ENCODE results near the gene AATF.

The AATF gene

DNA sequence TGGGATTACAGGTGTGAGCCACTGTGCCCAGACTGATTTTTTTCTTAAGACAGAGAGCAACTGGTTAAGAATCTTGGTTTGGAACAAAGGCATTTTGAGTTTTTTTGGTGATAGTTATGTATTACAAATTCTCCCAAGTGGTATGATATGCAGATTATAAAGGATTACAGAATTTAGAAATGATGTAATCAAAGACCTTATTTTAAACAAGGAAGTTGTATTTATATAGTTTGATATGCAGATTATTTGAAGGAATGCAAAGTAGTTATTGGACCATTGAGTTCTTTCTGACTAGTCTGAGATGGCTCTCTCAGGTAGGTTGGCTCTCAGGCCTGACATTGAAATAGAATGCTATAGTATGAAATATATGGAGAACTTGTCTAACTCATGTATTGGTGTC lies 34.9 kb downstream of the AATF start:
- DNase-seq (ENCODE audit: low read depth), result no peak

DNA sequence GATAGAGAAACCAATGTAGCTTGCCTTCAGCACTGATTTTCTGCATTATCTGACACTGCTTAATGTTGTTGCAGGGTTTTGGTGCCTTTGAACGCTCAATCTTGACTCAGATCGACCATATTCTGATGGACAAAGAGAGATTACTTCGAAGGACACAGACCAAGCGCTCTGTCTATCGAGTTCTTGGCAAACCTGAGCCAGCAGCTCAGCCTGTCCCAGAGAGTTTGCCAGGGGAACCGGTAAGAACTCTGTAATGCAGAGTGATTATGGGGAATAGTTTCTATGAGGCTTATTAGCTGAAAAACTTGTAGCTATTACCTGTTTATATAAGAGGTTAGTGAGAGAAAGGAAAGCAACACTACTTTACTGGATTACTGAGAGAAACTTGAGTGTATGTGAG lies 40.4 kb downstream of the AATF start:
- DNase-seq (ENCODE audit: low read depth), result no peak

DNA sequence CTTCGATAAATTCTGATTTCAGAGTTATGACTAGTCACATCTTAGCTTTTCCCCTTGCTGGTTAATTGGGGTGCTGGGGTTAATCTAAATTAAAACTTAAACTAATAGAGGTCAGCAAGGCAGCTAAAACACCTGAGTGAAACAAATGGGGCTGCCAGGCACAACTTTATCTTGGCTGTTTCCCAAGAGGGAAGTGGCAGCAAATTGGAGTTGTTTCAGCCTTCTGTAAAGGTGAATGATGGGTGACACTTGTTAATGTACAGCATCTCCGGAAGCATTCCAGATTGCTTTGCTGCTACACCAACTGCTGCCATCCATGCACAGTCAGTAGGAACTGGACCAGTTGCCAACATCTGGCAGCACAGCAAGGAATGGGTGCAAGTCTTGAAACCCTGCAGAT lies 43.9 kb downstream of the AATF start:
- DNase-seq (ENCODE audit: low read depth), result no peak

DNA sequence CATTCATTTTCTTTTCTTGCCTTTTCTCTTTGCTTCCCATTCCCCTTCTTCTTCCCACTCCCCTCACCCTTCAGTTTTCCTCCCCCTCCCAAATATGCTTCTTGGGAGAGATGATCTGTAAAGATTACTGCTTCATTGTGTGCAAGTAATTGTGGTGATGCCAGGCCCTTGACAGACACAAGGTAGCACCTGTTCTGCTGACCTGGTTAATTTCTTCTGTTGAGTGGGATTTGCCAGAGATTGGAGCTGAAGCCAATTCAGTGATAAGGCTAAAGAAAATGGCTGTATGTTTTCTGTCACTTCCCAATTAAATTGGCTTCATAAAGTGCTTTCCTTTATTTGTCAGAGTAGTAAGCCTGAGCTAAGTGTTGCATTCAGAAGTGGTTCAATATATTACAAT lies 44.5 kb downstream of the AATF start:
- DNase-seq (ENCODE audit: low read depth), result no peak

DNA sequence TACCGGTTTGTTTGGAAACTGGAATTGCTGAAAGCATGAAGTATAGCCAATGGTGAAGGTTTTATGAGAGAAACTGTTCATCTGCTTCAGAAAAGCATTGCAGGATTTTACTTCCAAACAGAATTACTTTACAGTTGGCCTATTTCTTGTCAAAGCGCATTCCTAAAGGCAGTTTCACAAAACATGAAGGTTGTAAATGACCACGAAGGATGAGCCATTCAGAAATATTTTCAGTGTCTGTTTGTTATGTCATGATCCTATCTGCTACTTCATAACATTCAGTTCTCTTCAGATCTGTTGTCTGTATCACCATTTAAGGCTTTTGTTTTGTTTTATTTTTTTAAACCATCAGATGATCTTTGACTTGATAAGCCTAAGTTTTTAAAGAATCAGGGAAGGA lies 45.7 kb downstream of the AATF start:
- peak; percentile 15 for DNase-seq (ENCODE audit: low read depth)

DNA sequence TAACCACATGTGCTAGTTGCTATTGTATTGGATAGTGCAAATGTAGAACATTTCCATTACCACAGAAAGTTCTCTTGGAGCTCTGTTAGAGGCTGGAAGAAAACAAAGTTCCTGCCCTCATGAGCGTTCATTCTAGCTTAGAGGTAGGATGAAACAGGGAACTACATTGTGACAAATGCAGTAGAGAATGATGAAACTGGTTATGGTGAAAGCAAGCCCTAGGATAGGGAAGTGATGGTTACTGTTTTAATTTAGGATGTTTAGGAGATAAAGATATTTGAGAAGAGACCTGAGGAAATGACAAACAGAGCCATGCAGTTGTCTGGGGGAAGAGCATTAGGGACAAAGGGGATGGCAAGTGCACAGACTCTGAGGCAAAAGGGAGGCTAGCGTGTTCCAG lies 50.7 kb downstream of the AATF start:
- no peak for DNase-seq (ENCODE audit: low read depth)

DNA sequence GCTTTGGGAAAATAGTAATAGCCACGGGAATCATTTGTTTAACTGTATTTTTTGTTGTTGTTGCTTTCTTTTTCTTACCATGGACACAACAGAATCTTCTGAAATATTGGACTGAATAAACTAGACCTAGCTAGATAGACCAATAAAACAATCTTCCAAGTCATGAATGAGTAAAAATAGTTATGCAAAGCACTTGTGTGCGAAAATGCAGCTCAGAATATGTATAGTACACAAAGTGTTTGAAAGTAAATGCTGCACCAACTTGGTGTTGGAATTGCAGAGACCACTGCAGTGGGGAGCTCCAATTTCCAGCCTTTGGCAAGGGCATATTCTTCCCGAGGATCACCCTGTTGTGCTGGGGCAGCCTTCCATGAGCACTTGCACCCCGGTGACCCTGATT lies 68.0 kb downstream of the AATF start:
- DNase-seq (ENCODE audit: low read depth), result no peak

DNA sequence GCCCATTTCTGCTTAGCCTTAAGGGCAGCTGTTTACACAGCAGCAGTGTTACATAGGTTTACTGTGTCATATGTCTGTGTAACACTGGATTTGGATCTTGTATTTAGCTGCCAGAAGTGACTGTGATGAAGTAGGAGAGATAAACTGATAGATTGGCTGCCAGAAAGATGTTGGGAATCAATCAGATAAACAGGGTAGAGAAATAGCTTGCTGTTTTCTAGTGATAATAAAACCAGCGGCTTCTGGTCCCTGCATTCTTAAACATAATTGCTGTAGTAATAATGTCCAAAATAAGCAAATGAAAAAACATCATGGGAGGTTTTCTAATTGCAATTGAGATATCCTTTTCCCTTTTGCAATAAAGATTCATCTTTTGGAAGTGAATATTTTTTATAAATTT lies 68.7 kb downstream of the AATF start:
- no peak for DNase-seq (ENCODE audit: low read depth)

DNA sequence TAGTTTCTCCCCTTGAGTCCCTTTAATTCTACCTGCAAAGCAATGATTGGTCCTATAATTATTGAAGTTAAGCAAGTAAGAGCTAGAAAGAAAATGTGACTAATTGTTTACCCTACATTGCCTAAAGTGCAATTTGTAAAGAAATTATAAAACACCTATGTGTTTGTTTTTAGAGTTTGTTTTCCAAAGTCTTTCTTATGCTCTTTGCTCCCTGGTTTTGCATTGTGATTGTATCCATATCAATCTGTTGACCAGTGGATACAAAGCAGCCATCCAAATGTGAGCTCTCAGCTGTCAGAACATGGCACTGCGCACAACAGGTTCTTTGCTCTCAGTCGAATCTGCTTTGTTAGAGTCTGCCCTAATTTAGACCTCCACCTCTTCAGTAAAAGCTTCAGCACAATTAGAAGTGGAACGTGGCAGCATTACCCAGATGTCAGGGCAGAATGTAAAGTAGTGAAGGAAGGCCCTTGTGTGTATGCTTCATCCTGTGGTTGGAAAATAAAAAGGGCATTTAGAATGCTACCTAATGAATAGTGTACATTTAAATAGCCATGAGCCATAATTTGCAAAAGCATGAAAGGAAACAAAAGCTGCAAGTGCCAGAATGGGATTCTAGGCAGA lies 70.5 kb downstream of the AATF start:
- DNase-seq (ENCODE audit: low read depth), result no peak

DNA sequence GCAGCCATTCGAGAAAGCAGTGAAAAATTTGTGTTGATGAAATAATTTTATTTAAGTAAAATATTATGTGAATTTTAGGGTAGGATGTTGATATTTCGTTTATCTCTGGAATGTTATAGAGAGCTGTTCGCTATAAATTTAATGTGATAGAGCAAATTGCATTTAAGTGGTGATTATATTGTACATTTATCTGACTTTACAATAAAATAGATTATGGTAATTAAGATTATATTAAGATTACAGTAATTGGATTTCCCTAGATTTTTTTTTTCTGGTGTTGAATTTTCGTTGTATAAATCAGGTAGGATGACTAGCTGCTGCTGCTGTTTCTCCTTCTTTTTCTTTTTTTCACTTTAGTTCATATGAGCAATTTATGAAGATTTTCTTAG lies 71.0 kb downstream of the AATF start:
- no peak for DNase-seq (ENCODE audit: low read depth)

DNA sequence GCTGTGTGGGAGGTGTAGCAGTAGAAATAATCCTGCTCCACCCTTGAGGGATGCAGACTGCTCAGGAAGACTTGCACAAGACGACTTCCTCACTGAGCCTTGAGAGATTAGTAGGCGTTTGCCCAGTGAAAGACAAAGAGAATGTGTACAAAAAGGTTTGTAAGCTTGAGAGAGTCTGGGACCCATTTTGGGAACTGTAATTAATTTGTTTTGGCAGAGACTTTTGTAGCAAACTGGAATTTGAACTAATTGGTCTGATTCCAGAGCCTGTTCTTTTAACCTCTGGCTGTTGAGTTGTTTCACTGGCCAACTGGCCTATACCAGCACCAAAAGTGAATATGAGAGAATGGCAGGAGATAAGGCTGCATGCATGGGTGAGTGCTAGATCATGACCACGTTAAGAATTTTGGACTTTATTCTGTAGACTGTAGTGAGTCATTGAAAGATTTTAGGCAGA lies 75.5 kb downstream of the AATF start:
- no peak for DNase-seq (ENCODE audit: low read depth)

DNA sequence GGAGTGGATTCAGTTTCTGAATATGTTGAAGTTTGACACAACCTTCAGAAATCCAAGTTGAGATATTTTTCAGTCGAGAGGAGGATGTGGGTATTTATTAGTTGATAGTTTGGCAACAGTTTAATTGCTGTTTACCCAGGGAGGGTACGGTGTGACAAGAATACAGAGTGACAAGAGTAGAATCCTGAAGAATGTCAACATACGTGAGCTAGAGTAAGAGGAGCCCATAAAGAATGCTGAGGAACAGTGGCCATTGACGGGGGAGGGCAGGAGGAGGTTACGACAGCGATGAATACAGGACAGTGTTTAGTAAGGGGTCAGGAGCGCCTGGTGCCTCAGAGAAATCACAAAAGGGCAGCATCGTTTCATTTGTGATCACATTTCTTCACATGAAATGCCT lies 76.5 kb downstream of the AATF start:
- DNase-seq (ENCODE audit: low read depth), result no peak

DNA sequence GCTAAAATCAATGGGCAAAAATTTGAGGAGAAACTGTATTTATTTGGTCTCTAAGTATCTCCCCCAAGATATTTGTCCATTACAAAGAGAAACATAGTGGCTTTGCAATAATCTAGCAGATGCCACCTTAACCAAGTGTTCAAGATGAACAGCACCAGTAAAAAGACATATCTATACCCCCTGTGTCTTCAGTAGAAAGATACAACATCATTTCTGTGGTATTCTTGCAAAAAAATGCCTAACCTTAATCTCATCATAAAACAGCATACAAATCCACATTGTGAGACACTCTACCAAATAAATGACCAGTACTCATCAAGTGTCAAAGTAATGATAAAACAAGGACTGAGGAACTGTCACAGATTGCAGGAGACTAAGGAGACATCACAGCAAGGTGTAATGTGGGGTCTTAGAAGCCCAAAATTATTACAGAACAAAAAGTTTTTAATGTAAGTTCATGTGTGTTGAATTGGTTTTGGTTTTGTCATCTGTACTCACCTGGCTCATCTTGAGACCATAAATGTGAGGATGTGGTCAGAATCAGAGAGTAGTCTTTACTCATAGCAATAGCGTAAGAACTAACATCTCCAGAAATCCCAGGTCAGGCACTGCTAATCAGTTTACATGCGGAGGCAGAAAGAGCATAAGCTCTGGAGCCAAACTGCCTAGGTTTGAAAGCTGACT lies 77.2 kb downstream of the AATF start:
- DNase-seq (ENCODE audit: low read depth), result no peak

DNA sequence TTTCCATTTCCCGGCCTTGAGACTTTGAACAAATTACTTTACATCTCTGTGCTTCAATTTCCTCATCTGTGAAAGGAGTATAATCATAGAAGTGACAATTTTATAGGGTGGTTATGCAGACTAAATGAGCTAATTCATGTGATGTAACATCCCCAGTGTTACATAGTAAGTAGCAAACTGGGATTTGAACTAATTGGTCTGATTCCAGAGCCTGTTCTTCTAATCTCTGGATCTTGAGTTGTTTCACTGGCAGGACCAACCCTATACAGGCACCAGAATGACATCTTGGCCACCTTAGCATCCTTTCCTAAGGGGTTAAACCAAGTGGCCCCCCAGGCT lies 77.7 kb downstream of the AATF start:
- DNase-seq (ENCODE audit: low read depth), result no peak

DNA sequence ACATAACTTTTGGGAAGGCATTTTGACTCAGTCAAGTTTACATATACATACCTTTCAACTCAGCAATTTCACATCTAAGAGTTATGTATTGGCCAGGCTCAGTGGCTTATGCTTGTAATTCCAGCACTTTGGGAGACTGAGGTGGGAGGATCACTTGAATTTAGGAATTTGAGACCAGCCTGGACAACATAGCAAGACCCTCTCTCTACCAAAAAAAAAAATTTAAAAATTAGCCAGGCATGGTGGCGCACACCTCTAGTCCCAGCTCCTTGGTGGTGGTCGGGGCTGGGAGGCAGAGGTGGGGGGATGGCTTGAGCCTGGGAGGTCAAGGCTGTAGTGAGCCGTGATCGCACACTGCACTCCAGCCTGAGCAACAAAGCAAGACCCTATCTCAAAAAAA lies 79.3 kb downstream of the AATF start:
- DNase-seq (ENCODE audit: low read depth), result no peak

DNA sequence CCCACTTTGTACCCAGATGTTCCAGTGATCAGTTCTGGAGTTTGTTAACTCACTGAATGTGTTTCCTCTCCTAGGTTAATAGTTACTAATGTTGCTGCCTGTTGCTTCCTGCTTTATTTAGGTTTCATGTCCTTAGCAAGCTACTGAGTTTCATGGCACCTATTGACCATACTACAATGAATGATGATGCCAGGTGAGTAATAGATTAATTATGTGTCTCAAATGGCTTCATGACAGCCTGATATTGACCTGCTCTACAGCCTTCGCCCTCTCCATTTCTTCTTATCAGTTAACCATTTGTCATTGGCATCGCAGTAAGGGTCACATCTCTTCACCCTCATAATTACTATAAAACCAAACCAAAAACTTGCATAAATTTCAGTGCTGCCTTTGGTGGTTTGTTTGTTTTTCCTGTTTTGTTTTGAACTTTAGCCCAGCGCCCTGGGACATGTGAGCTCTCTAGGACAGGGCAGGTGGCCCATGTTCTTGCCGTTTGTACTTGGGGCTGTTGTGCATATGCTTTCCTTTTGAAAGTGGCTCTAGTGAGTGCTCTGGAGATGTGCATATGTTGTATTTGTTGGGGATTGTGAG lies 82.8 kb downstream of the AATF start:
- DNase-seq (ENCODE audit: low read depth), result no peak

DNA sequence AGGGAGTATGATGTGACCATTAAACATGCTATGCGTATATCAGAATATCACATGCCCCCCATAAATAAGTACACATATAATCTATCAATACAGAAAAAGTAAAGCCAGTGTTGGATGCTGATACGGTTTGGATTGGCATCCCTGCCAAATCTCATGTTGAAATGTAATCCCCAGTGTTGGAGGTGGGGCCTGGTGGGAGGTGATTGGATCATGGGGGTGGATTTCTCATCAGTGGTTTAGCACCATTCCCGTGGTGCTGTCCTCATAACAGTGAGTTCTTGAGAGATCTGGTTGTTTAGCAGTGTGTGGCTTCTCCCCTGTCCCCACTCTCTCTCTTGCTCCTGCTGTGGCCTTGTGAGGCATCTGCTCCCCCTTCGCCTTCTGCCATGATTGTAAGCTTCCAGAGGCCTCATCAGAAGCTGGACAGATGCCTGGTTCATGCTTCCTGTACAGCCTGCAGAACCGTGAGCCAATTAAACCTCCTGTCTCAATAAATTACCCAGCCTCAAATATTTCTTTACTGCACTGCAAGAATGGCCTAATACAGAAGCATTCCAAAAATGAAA lies 88.9 kb downstream of the AATF start:
- no peak for DNase-seq (ENCODE audit: low read depth)

DNA sequence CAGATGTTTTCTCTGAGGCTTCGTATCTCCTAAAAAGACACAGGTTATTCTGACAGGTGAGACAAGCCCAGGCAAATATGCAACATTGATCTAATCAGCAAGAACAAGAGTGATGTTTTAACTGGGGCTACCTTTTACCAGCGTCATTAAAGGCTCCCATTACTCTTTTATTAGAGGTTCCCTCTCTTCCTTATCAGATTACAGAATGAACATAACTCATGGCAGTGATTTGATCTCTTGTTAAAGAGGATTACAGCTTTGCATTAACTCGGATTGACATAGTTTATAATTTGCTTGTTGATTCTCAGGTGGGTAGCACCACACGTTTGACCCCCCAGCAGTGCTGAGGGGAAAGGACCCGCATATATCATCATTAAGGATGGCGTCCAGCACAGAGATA lies 90.5 kb downstream of the AATF start:
- DNase-seq (ENCODE audit: low read depth), result no peak

DNA sequence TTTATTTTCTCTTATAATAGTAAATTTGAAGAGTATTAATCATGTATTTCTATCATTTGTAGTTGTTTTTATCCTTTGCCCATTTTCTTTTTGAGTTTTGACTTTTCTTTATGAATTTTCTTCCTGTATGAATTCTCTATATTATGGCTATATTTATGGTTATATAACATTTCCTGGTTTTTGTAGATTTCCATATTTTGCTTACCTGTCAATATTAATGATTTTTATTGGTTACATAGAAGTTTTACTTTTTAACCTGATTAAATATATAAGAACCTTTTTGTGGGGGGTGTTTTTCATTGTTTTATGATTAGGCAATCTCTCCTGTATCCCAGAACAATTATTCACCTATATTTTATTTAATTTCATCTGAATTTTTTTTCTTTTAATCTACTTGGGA lies 93.2 kb downstream of the AATF start:
- DNase-seq (ENCODE audit: low read depth), result no peak

DNA sequence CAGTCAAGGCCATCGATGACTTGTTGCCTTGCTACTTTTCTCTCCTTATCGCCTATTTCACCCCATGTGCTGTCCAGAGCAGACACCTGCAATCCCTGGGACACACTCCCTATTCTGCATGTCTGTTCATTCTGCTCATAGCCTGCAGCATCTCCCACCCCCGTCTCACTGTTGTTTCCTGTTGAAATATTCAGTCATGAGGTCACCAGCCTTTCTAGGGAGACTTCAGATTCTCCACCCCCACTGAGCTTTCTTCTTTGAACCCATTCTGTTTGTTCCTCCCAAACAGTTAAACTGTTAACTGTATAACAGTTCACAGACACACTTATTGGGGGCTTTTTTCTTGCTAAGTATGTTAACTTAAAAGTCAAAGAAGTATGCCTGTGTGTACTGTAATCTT lies 94.4 kb downstream of the AATF start:
- peak; percentile 18 for DNase-seq (ENCODE audit: low read depth)

DNA sequence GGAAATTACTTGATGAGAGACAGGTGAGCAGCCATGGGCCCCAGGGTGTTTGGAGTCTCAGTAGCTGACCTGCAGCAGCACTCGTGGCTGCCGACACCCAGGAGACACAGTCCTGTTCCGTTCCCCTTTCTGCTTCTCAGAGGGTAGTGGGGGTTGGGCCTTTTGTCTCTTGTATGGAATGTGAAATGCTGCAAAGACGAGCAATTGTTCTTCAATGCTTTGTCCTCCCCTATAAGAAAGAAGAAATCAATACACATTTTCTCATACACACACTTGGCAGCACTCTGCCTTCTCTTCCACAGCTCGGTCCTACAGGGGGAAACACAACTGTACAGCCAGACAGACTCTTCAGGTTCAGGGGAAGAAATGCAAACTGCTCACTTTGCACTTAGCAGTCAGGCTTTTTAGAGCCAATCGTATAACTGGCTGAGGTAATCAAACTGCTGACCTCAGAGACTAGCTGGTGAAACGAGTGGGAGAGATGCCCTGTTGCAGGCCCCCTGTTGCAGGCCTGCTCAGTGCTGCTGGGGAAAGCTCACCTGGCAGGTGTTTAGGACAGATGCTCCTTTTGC lies 96.7 kb downstream of the AATF start:
- DNase-seq (ENCODE audit: low read depth), result no peak

DNA sequence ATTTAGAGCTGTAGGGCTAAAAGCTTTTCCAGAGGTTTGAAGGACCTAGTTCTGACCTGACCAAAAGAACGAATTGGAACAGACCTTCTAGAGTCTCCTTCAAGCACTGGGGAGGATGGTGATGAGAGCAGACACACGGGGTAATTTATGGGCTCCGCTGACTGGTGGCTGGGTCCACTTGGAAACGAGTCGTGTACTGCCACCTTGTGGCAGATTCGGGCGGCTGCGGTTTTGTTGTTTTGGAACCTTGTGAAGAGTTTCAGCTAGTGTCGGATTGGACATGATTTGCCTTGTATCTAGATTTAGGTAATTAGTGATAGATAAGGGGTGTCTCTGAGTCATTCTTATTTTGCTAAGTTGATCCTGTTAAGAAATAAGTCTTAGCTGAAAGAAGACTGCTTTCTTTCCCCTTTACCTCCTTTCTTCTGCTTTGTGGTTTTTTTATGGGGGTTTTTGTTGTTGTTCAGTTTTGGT lies 98.9 kb downstream of the AATF start:
- DNase-seq (ENCODE audit: low read depth), result peak; percentile 65

DNA sequence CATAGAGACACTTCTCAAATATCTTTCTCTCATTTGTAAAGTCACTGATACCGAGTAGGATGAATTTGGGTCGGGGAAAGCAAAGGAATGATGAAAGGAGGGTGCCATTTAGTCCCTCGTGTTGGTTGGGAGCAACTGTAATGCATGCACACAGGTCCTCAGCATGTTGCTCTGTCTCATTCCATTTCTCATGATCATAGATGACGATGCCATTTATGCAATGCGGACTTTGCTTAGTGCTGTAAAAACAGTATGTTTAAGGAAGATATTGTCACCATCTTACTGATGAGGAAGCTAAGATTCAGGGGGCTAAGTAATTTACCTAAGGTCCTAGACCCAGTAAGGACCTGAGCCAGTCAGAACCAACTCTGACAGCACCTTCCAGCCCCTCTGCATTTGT lies 100.1 kb downstream of the AATF start:
- no peak for DNase-seq (ENCODE audit: low read depth)
